RWPE1 (cell line): Measurements from ENCODE around the gene SLC13A3.

Experiments
- CTCF ChIA-PET: fragments of 350-600 bp; sonication (Branson Sonifier 250); formaldehyde crosslinking; extraction: SDS; loops from one replicate; lab custom pipeline; 2021; lab: Yijun Ruan, JAX
- POLR2A ChIA-PET: fragments of 400-600 bp; formaldehyde crosslinking; extraction: SDS; loops from one replicate; lab custom pipeline; 2020; ENCODE audit warnings: antibody characterized with exemption; ENCODE audit not compliant: low non-redundant PET; lab: Yijun Ruan, JAX
- DNase-seq: peaks from one replicate; pipeline ENCODE4 v3.0.0; 2012; ENCODE audit warnings: low spot score
- H3K27ac ChIP-seq: fragments of 450-650 bp; 2 replicates; pipeline ENCODE4 v1.5.1; 2017
- TF ChIP-seq, protein P1 (sequence below): fragments of 450-650 bp; conservative IDR thresholded peaks from 2 replicates; pipeline ENCODE4 v1.5.1; 2017; ENCODE audit warnings: low read depth, mild to moderate bottlenecking

Gene SLC13A3

DNA sequence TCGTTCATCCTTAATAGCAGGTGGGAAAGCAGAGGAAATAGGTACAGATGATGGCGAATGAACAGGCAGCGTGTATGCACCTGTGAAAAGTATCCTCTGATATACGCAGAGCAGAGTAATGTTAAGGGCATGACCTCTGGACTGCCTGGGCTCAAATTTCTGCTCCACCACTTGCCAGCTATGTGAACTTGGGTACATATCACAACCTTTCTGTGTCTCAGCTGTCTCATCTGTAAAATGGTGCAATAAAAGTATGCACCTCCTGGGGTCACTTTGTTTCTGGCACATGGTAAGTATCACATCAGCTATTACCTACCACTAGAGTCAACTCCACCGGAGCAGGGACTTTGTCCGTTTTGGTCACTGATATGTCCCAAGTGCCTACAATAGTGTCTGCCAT, 103.3 kb downstream of the SLC13A3 start:
- no peak for DNase-seq
- TF ChIP-seq, protein P1, sequence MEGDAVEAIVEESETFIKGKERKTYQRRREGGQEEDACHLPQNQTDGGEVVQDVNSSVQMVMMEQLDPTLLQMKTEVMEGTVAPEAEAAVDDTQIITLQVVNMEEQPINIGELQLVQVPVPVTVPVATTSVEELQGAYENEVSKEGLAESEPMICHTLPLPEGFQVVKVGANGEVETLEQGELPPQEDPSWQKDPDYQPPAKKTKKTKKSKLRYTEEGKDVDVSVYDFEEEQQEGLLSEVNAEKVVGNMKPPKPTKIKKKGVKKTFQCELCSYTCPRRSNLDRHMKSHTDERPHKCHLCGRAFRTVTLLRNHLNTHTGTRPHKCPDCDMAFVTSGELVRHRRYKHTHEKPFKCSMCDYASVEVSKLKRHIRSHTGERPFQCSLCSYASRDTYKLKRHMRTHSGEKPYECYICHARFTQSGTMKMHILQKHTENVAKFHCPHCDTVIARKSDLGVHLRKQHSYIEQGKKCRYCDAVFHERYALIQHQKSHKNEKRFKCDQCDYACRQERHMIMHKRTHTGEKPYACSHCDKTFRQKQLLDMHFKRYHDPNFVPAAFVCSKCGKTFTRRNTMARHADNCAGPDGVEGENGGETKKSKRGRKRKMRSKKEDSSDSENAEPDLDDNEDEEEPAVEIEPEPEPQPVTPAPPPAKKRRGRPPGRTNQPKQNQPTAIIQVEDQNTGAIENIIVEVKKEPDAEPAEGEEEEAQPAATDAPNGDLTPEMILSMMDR = no peak
- POLR2A ChIA-PET = no interaction called here
- H3K27ac ChIP-seq = no peak overlapping the region
- CTCF ChIA-PET = interaction anchor here (0.7 kb wide), 1 partner anchor 19 kb away, joined by 3 read pairs; no protein-coding TSS in a partner anchor

DNA sequence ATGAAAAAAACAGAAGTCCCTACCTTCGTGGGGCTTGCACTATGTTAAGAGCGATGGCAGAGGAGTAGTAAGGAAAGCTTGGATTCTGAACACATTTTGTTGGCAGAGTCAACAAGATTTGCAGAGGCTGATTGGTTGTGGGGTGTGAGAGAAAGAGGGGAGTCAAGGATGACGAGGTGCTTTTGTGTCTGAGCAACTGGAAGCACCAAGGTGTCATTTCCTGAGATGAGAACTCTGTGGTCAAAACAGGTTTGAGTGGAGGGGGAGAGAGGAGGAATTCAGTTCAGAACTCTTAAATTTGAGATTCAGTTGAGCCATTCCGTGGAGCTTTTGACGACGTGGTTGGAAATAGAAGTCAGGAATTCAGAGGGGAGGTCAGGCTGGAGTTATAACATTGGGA, 104.3 kb downstream of the SLC13A3 start:
- ChIA-PET POLR2A (no interaction called here), CTCF (no interaction called here)
- no peak overlapping the region for H3K27ac ChIP-seq
- DNase-seq = no peak
- TF ChIP-seq, protein P1 = no peak

DNA sequence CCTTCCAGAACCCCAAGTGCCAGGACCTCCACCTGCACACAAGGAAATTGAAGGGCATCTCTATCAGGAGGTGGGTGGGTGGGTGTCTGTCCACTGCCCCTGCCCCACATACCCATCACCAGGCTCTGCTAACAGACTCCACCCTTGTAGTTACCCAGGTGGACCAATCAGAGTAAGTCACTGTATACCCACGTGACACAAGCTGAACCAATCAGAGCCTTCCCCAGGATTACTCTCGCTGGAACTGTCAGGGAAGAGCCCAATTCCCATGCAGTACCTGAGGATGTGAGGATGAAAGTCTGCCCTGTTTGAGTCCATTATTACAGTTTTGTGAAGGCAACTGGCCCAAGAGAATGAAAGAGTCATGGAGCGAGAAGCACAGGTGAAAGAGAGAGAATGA, 105.0 kb downstream of the SLC13A3 start:
- no peak overlapping the region for H3K27ac ChIP-seq
- ChIA-PET POLR2A (no interaction called here), CTCF (no interaction called here)
- TF ChIP-seq, protein P1 = no peak
- no peak for DNase-seq

DNA sequence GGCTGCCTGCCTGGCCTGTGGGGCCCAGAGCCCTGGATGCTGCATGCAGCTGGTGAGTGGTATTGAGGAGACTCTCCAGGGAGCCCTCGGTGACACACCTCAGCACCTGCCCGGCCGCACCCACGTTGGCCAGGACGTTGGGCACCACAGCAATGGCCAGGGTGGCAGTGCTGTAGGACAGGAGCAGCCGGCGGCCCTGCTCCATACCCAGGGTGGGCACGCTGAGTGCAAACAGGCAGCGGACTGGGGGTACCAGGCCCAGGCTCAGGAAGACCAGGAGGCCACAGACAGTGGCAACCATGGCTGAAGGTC, 105.5 kb downstream of the SLC13A3 start:
- POLR2A ChIA-PET = no interaction called here

DNA sequence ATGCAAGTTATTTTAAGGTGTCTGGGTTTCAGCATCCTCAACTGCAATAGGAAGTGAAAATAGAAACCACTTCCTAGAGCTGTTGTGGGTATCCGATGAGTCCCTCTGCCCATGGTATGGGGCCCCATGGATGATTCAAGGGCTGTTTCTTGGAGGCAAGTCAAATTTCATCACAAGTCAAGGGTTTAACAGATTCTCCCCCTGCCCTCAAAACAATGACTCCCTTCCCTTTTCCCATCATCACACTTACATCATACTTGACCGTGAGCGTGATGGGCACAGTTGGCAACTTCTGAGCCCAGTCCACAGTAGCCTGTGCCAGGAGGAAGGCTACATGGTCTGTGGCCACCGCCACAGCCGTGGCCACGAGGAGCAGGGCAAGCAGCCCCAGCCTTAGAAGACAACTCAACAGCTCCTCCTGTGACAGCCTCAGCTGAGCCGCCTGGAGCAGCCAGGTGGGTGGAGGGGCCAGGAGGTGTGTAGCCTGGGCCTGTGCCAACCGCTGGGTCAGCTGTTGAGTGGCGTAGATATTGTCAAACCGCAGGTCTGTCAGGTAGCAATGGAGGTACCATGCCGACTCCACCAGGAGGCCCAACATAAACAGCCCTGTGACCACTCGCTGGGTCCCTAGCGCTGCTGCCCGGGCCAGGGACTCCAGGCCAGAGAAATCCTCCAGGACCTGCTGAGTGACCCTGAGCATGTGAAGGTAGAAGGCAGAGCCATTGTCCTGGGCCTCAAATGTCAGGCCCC, 106.0 kb downstream of the SLC13A3 start:
- TF ChIP-seq, protein P1 = no peak
- ChIA-PET CTCF (interaction anchor here (1.2 kb wide), 1 partner anchor 137 kb away, joined by 4 read pairs; no protein-coding TSS in a partner anchor), POLR2A (no interaction called here)
- no peak for DNase-seq
- H3K27ac ChIP-seq = no peak overlapping the region

More for the DNA sequence above, 105.5 kb downstream of the SLC13A3 start:
- no peak overlapping the region for H3K27ac ChIP-seq
- TF ChIP-seq, protein P1 = no peak
- CTCF ChIA-PET = no interaction called here
- no peak for DNase-seq

DNA sequence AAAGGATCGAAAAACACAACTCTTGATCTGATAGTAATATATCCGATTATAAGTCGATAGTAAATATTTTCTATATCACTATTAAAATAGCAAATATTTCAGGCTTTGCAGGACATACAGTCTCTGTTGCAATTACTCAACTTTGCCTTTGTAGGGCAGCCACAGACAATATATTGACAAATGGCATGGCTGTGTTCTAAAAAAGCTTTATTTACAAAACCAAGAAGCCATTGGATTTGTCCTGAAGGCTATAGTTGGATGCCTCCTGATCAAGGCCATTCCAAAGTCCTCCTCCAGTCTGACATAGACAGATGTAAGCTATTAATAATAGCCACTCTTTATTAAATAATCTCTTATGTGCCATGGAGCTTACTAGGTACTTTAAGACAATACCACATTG, 106.7 kb downstream of the SLC13A3 start:
- POLR2A ChIA-PET = no interaction called here
- CTCF ChIA-PET = interaction anchor here (1.2 kb wide), 1 partner anchor 137 kb away, joined by 4 read pairs; no protein-coding TSS in a partner anchor
- TF ChIP-seq, protein P1 = no peak
- DNase-seq = no peak
- H3K27ac ChIP-seq = no peak overlapping the region
